LNCaP clone FGC (cell line): Measurements from ENCODE around the gene KCTD10.
A peak's percentile ranks its signal among the peaks of the same experiment; 100 is the strongest.

Source experiments
- DNase-seq: peaks from one replicate; pipeline ENCODE4 v3.0.0-alpha.2; 2011; ENCODE audit warnings: low read depth
- H3K4me3 ChIP-seq: 2 replicates; pipeline ENCODE4 v1.5.1; 2011; ENCODE audit warnings: mild to moderate bottlenecking, low read depth, low read length, control low read depth
- CTCF ChIP-seq: IDR thresholded peaks from 2 replicates; pipeline ENCODE4 v1.5.1; 2012; ENCODE audit warnings: mild to moderate bottlenecking; ENCODE audit not compliant: control insufficient read depth, insufficient read depth; ENCODE audit errors: extremely low read depth

KCTD10 gene

DNA sequence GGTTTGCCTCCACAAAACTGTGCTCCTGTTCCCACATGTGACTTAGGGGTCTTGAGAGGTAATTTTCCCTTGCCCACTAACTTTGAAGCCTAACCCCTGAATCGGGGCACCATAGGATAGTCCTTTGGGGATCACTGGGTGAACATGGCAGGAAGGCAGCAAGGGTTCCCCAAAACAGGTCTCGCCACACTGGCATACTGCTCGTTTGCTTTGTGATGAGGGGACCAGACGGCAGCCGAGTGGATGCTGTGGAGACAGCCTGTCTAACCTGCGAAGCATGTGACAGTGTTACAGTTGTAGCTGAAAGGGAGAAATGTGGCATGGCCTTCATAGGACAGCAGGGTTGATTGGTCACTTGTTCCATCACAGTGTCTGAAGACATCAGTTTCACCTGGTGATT is 42.7 kb upstream of the KCTD10 start:
- H3K4me3 ChIP-seq = no peak overlapping the region
- no peak for TF ChIP-seq CTCF
- DNase-seq = no peak

DNA sequence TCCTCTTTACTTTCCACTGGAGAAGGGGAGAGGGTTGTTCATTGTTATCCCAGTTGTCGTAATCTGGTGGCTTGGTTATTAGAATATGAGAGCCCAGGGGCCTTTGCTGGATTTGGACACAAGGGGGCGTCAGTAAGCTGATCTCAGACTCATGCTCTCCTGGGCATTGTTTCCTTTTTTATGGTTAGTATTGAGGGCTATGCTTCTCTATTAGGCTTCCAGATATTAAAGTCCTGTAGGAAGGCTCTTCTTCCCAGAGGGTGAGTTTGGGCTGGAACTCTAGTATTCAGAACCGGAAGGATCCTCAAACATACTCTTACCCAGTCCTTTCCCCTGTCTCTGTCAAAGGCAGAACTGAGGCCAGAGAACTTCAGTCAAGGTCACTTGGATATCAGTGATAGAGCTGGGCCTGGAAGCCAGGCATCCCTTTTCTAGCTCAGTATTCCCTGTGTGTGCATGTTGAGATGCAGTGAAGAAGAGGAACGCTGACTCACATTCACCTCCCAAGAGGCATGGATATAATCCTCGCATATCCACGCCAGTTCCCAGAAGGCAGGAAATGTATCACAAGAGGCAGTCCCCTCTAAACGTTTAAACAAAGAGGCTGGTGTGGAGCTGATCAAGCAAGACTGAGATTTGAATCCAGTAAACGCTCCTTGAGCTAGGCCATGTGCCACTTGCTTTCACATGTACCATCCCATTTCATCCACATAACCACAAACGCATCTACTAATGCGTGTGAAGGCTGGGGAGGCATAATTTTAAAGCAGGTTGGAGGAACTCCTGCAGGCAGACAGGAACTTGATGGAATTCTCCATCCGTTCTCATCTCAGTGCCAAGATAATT is 41.9 kb upstream of the KCTD10 start:
- peak; percentile 4 for DNase-seq
- peak; percentile 87 for TF ChIP-seq CTCF
- no peak overlapping the region for H3K4me3 ChIP-seq

GRCh38 chr12:109517619-109518018 is 40.5 kb upstream of the KCTD10 start:
- no peak for DNase-seq
- H3K4me3 ChIP-seq = no peak overlapping the region
- no peak for TF ChIP-seq CTCF

GRCh38 chr12:109513977-109514376 is 36.9 kb upstream of the KCTD10 start:
- no peak overlapping the region for H3K4me3 ChIP-seq
- no peak for TF ChIP-seq CTCF
- no peak for DNase-seq

GRCh38 chr12:109513051-109513450 is 36.0 kb upstream of the KCTD10 start:
- TF ChIP-seq CTCF = no peak
- no peak overlapping the region for H3K4me3 ChIP-seq
- no peak for DNase-seq

GRCh38 chr12:109512608-109513007 is 35.5 kb upstream of the KCTD10 start:
- DNase-seq = no peak
- no peak for TF ChIP-seq CTCF
- no peak overlapping the region for H3K4me3 ChIP-seq

DNA sequence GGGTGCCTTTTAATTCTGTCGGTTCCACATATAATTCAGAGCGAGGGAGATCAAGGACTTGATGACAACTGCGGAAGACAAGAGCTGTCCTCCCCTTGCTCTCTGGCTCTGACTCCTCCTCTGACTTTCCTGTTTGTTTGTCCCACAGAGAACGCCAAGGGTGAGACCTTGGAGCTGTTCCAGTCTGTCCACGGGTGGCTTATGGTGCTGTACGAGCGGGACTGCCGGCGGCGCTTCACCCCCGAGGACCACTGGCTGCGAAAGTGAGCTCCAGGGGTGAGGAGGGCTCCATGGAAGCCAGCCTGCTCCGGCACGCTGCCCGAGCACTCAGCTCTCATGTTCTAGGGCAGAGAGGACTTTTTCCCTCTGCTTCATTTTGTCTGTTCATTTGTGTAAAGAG is 33.1 kb upstream of the KCTD10 start:
- H3K4me3 ChIP-seq = no peak overlapping the region
- DNase-seq = no peak
- TF ChIP-seq CTCF = no peak
